ENCODE data around the gene GMNN.
A peak's percentile ranks its signal among the peaks of the same experiment; 100 is the strongest.

GMNN gene

GRCh38 chr6:24775520-24776058 lies 852 bp downstream of the GMNN start:
- no peak for DNase-seq (ENCODE audit: extremely low spot score)
- no peak for TF ChIP-seq CTCF (IDR thresholded peaks at IDR 0.05; ENCODE audit: control extremely low read depth, extremely low read depth, low read depth, missing control alignments)
- CTCF ChIA-PET, result interaction anchor here (1.0 to 2.3 kb wide), 5 partner anchors 9 to 194 kb away, joined by 3 to 7 read pairs (median 3); no protein-coding TSS in a partner anchor
- POLR2A ChIA-PET, result interaction anchor here (0.6 to 1.9 kb wide), 2 partner anchors 57 to 115 kb away, joined by 3 to 4 read pairs; partner anchors contain the start of gene C6orf62

- CTCF ChIA-PET, result no interaction called here
- no peak for DNase-seq (ENCODE audit: extremely low spot score)
- no peak for TF ChIP-seq CTCF (IDR thresholded peaks at IDR 0.05; ENCODE audit: control extremely low read depth, extremely low read depth, low read depth, missing control alignments)
- POLR2A ChIA-PET, result no interaction called here
Observed at GRCh38 chr6:24777227-24777626, 2.5 kb downstream of the GMNN start.

- TF ChIP-seq CTCF (IDR thresholded peaks at IDR 0.05; ENCODE audit: control extremely low read depth, extremely low read depth, low read depth, missing control alignments), result no peak
- POLR2A ChIA-PET, result interaction anchor here (0.5 kb wide), 1 partner anchor 157 kb away, joined by 5 read pairs; no protein-coding TSS in a partner anchor
- CTCF ChIA-PET, result interaction anchor here (1.4 to 2.0 kb wide), 3 partner anchors 13 to 240 kb away, joined by 4 to 7 read pairs (median 6); no protein-coding TSS in a partner anchor
- no peak for DNase-seq (ENCODE audit: extremely low spot score)
Observed at GRCh38 chr6:24778121-24778520, 3.4 kb downstream of the GMNN start.

GRCh38 chr6:24778878-24779277 lies 4.1 kb downstream of the GMNN start:
- CTCF ChIA-PET, result interaction anchor here (0.9 to 2.0 kb wide), 5 partner anchors 12 to 283 kb away, joined by 3 to 7 read pairs (median 4); no protein-coding TSS in a partner anchor
- POLR2A ChIA-PET, result no interaction called here
- no peak for TF ChIP-seq CTCF (IDR thresholded peaks at IDR 0.05; ENCODE audit: control extremely low read depth, extremely low read depth, low read depth, missing control alignments)
- DNase-seq (ENCODE audit: extremely low spot score), result no peak

- no peak for TF ChIP-seq CTCF (IDR thresholded peaks at IDR 0.05; ENCODE audit: control extremely low read depth, extremely low read depth, low read depth, missing control alignments)
- POLR2A ChIA-PET, result no interaction called here
- CTCF ChIA-PET, result interaction anchor here (0.9 to 2.0 kb wide), 4 partner anchors 35 to 284 kb away, joined by 3 to 7 read pairs (median 4); no protein-coding TSS in a partner anchor
- DNase-seq (ENCODE audit: extremely low spot score), result peak; percentile 28
Observed at GRCh38 chr6:24779416-24780016, 4.8 kb downstream of the GMNN start.

GRCh38 chr6:24780206-24780605 lies 5.5 kb downstream of the GMNN start:
- DNase-seq (ENCODE audit: extremely low spot score), result no peak
- TF ChIP-seq CTCF (IDR thresholded peaks at IDR 0.05; ENCODE audit: control extremely low read depth, extremely low read depth, low read depth, missing control alignments), result no peak
- ChIA-PET POLR2A (no interaction called here), CTCF (no interaction called here)

Data from GM10248 (cell line).